HL-60 (cell line): ENCODE results near the gene ARL4D.

Experiments used
- DNase-seq, 2 experiments: peaks; one replicate each; pipeline ENCODE4 v3.0.0-alpha.2; 2010 to 2020; ENCODE audit warnings: low read depth in 1 of 2, low spot score in 1 of 2
- H3K27ac ChIP-seq: fragments of 250-450 bp; sonication (Bioruptor Pico); replicated peaks from 2 replicates; pipeline ENCODE4 v1.5.1; 2020; ENCODE audit warnings: mild to moderate bottlenecking, moderate library complexity
- H3K27me3 ChIP-seq: fragments of 250-450 bp; sonication (Bioruptor Pico); 2 replicates; pipeline ENCODE4 v1.5.1; 2021; ENCODE audit warnings: mild to moderate bottlenecking, moderate library complexity; ENCODE audit not compliant: insufficient read depth, poor library complexity, severe bottlenecking
- H3K4me3 ChIP-seq: replicated peaks from 2 replicates; pipeline ENCODE4 v1.5.1; 2011; ENCODE audit warnings: mild to moderate bottlenecking, control low read depth, low read length; ENCODE audit not compliant: insufficient read depth
- CTCF ChIP-seq: IDR thresholded peaks from one replicate; pipeline ENCODE4 v1.5.1; 2011; ENCODE audit warnings: low read length, control low read depth, inconsistent platforms; ENCODE audit not compliant: insufficient read depth
- GABPA ChIP-seq: IDR thresholded peaks from 2 replicates; pipeline ENCODE4 v1.6.1; 2012; ENCODE audit warnings: low read depth
- POLR2AphosphoS5 ChIP-seq: IDR thresholded peaks from 2 replicates; pipeline ENCODE4 v1.6.1; 2012; ENCODE audit warnings: low read depth
- REST ChIP-seq: IDR thresholded peaks from 2 replicates; pipeline ENCODE4 v1.6.1; 2012; ENCODE audit warnings: low read depth; ENCODE audit not compliant: insufficient replicate concordance
- SPI1 ChIP-seq: IDR thresholded peaks from 2 replicates; pipeline ENCODE4 v1.6.1; 2012; ENCODE audit warnings: low read depth, mild to moderate bottlenecking, borderline replicate concordance

The ARL4D gene

GRCh38 chr17:43359469-43360110, 39.2 kb upstream of the ARL4D start:
- H3K4me3 ChIP-seq: peak overlapping the region; percentile 53
- peak overlapping the region; percentile 100 for H3K27ac ChIP-seq
- TF ChIP-seq CTCF: no peak
- TF ChIP-seq POLR2AphosphoS5: no peak
- no peak for TF ChIP-seq REST
- TF ChIP-seq GABPA: no peak
- no peak for TF ChIP-seq SPI1
- no peaks in the 10 kb centered on the region for H3K27me3 ChIP-seq
- no peak for DNase-seq

- TF ChIP-seq REST (no peak), CTCF (no peak), GABPA (no peak), SPI1 (no peak), POLR2AphosphoS5 (no peak)
- DNase-seq: peak; percentile 61 to 72
Observed at GRCh38 chr17:43360376-43360738, 38.4 kb upstream of the ARL4D start.

DNA sequence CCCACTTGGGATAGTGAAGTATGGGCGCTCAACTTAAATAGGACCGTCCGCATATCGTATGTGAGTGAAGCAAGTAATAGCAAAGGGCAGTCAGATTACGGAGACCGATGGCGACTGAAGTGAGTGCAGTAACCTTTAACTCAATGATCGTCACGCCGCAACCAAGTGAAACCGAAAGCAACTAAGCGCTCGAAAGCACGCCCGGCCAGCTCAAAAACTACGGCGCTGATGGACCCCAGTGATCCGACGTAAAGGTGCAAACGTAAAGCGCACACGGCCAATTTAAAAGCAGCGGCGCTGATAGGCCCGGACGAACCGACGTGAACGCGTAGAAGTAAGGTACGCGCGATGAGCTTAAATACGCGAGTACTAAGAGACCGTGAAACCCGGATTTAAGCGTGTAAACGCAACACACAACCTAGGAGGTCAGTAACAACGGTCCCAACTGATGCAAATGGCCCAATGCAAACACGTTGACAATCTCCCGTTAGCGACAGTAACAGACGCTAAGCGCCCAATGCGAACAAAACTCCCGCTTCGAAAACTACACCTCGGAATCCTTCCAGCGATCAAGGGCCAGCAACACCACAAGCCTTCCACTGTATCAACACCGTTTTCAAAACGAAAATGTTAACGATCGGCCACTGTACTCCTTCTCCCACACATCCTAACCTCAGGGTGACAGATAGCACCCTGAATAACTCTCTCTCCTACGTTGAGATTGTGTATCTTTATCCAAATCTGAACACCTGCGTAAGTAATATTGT, 37.9 kb upstream of the ARL4D start:
- H3K27ac ChIP-seq: peak overlapping the region; percentile 100
- peak overlapping the region; percentile 53 for H3K4me3 ChIP-seq
- TF ChIP-seq POLR2AphosphoS5 (peak; percentile 100), GABPA (peak; percentile 62), CTCF (no peak), SPI1 (0 out of 2 replicates have a peak, but pooled peaks have one; percentile 0)
- peak; percentile 97 to 100 for DNase-seq
- no peaks in the 10 kb centered on the region for H3K27me3 ChIP-seq

More at GRCh38 chr17:43360376-43360738, 38.4 kb upstream of the ARL4D start:
- H3K27ac ChIP-seq: peak overlapping the region; percentile 100
- H3K4me3 ChIP-seq: peak overlapping the region; percentile 53
- H3K27me3 ChIP-seq: no peaks in the 10 kb centered on the region
